ENCODE results near the gene VPS41.

The VPS41 gene

GRCh38 chr7:38825721-38826440 lies 83.1 kb downstream of the VPS41 start:
- DNase-seq (ENCODE audit: extremely low read depth, low read depth): no peak
- TF ChIP-seq, protein P1, sequence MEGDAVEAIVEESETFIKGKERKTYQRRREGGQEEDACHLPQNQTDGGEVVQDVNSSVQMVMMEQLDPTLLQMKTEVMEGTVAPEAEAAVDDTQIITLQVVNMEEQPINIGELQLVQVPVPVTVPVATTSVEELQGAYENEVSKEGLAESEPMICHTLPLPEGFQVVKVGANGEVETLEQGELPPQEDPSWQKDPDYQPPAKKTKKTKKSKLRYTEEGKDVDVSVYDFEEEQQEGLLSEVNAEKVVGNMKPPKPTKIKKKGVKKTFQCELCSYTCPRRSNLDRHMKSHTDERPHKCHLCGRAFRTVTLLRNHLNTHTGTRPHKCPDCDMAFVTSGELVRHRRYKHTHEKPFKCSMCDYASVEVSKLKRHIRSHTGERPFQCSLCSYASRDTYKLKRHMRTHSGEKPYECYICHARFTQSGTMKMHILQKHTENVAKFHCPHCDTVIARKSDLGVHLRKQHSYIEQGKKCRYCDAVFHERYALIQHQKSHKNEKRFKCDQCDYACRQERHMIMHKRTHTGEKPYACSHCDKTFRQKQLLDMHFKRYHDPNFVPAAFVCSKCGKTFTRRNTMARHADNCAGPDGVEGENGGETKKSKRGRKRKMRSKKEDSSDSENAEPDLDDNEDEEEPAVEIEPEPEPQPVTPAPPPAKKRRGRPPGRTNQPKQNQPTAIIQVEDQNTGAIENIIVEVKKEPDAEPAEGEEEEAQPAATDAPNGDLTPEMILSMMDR (IDR thresholded peaks at IDR 0.05; ENCODE audit: low read depth, low read length, missing control alignments): no peak
- no peak overlapping the region for H3K4me3 ChIP-seq (replicated peaks; ENCODE audit: low read depth, low read length)

DNA sequence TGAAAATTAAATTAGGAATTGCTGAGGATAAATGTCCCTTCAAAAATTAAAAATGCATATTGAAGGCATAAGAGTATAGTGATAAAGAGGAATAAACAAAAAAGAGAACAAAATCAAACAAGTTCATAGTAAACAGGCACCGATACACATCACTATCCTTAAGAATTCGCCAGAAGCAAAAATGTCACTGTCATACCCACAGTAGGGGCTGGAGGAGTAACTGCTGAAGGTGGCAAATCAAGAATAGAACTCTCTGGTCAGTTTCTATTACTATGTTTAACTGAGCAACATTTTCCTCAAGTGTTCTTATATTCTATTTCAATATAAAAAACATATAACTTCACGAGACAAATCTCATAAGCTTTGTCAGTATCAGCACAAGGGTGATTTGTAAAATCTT lies 84.0 kb downstream of the VPS41 start:
- H3K4me3 ChIP-seq (replicated peaks; ENCODE audit: low read depth, low read length): no peak overlapping the region
- DNase-seq (ENCODE audit: extremely low read depth, low read depth): no peak
- TF ChIP-seq, protein P1 (IDR thresholded peaks at IDR 0.05; ENCODE audit: low read depth, low read length, missing control alignments): no peak

- TF ChIP-seq, protein P1 (IDR thresholded peaks at IDR 0.05; ENCODE audit: low read depth, low read length, missing control alignments): no peak
- no peak for DNase-seq (ENCODE audit: extremely low read depth, low read depth)
- no peak overlapping the region for H3K4me3 ChIP-seq (replicated peaks; ENCODE audit: low read depth, low read length)
Measured at GRCh38 chr7:38822549-38822948, 86.4 kb downstream of the VPS41 start.

DNA sequence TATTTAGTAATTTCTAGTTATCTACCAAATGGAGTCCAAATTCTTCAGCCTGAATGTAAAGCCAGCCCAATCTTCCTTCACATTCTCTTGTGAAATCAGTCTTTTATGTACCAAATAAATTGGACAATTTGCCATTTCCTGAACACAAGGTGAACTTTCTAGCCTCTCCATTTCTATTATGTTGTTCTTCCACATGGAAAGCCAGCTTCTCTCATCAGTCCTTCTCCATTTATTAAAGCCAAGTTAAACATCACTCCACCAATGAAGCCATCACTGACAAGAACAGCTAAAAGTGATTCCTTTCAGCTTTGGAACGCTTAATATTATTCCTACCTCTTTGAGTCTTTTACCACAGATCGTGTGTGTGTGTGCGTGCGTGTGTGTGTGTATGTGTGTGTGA lies 88.4 kb downstream of the VPS41 start:
- no peak for DNase-seq (ENCODE audit: extremely low read depth, low read depth)
- TF ChIP-seq, protein P1 (IDR thresholded peaks at IDR 0.05; ENCODE audit: low read depth, low read length, missing control alignments): no peak

DNA sequence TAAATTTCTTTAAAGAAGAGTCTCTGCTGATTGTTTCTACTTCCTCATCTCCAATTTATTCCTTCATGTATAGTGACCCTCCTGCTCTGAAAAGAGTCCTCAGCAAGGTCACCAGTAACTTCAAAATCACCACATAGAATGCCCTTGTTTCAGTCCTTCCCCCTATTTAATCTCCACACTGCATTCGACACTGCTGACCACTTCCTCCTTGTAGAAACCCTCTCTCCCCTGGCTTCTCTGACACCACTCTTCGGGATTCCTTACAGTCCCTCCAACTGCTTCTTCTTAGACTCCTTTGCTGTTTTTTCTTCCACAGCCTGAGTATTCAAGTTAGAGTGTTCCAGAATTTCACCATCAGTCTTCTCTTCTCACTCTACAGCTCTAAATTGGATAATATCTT lies 89.5 kb downstream of the VPS41 start:
- H3K4me3 ChIP-seq (replicated peaks; ENCODE audit: low read depth, low read length): no peak overlapping the region
- TF ChIP-seq, protein P1 (IDR thresholded peaks at IDR 0.05; ENCODE audit: low read depth, low read length, missing control alignments): no peak
- DNase-seq (ENCODE audit: extremely low read depth, low read depth): no peak

More for the DNA sequence above, 88.4 kb downstream of the VPS41 start:
- no peak overlapping the region for H3K4me3 ChIP-seq (replicated peaks; ENCODE audit: low read depth, low read length)

GRCh38 chr7:38817526-38817925 lies 91.5 kb downstream of the VPS41 start:
- no peak for DNase-seq (ENCODE audit: extremely low read depth, low read depth)
- TF ChIP-seq, protein P1 (IDR thresholded peaks at IDR 0.05; ENCODE audit: low read depth, low read length, missing control alignments): no peak
- H3K4me3 ChIP-seq (replicated peaks; ENCODE audit: low read depth, low read length): no peak overlapping the region

DNA sequence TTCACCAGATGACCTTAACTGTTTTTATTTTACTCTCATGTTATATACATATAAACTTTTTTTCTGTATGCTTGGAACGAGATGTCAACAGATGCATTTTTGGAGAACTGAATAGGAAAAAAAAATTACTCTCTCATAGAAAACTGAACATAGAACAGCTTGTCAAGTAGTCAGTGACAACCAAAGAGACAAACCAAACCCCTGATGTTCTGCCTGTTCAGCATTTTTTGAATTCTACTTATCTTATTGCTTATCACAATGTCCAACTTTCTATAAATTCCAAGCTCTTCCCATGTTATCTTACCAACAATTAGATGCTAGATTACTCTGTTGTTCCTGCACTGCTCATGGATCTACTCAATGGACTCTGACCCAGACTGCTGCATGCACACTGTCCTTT lies 95.2 kb downstream of the VPS41 start:
- H3K4me3 ChIP-seq (replicated peaks; ENCODE audit: low read depth, low read length): no peak overlapping the region
- no peak for DNase-seq (ENCODE audit: extremely low read depth, low read depth)
- TF ChIP-seq, protein P1 (IDR thresholded peaks at IDR 0.05; ENCODE audit: low read depth, low read length, missing control alignments): no peak

Data from HFF-Myc (cell line).